ENCODE measurements around the gene VCAN.

Gene VCAN

GRCh38 chr5:83628360-83628759, 156.8 kb downstream of the VCAN start:
- Histone ChIP-seq H3K36me3 (no peaks in the 10 kb centered on the region), H3K27me3 (no peaks in the 10 kb centered on the region), H3K9me3 (no peaks in the 10 kb centered on the region), H4K20me1 (no peaks in the 10 kb centered on the region), H3K4me1 (no peaks in the 10 kb centered on the region), H3K4me2 (no peak overlapping the region), H3K4me3 (no peak overlapping the region), H3K27ac (no peak overlapping the region), H3K9ac (no peak overlapping the region)
- no peak for TF ChIP-seq Cebpa-rat (IDR thresholded peaks at IDR 0.05)

Measured in BLaER1 (cell line).